GM12872 (cell line): ENCODE results near the gene RICTOR.

Experiments used
- CTCF ChIP-seq: IDR thresholded peaks from 3 replicates; pipeline ENCODE4 v1.5.1; 2011; ENCODE audit warnings: low read depth, mild to moderate bottlenecking, low read length, moderate library complexity; ENCODE audit not compliant: insufficient read depth

RICTOR gene

DNA sequence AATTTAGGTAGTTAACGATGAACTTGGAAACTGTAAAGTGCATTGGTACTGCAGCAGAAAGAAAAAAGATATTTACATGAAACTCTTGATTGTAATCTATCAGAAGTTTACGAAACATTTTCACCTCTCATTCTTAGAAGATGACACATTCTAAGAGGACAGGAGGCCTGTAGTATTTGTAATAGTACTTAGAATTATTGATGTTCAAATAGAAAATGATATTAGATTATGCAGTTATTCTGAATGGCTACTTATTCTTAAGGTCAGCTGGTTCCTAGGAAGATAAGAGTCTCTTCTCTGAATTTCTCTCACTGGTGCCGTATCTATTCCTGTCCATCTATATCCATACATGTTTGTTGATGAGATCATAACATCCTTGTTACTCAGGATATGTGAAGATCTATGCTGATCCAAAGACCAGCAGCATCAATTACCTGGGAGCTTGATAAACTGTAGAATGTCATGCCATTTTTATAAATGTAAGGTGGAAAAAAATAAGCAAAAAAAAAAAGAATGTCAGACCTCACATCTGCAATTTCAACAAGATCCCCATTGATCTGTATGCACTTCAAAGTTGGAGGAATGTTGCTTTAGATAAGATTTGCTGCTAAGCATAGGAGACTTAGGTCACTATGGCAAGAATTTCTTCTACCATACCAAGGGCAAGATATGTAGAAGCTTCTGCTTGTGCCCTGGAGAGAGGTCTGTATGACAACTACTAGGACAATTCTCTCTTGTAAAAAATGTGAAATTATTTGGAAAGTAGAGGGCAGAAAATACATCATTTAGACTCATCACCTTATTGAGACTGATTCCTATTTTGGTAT lies 42.4 kb upstream of the RICTOR start:
- TF ChIP-seq CTCF, result no peak

GRCh38 chr5:39115644-39116343 lies 41.6 kb upstream of the RICTOR start:
- no peak for TF ChIP-seq CTCF

GRCh38 chr5:39114155-39114554 lies 40.0 kb upstream of the RICTOR start:
- TF ChIP-seq CTCF, result no peak

DNA sequence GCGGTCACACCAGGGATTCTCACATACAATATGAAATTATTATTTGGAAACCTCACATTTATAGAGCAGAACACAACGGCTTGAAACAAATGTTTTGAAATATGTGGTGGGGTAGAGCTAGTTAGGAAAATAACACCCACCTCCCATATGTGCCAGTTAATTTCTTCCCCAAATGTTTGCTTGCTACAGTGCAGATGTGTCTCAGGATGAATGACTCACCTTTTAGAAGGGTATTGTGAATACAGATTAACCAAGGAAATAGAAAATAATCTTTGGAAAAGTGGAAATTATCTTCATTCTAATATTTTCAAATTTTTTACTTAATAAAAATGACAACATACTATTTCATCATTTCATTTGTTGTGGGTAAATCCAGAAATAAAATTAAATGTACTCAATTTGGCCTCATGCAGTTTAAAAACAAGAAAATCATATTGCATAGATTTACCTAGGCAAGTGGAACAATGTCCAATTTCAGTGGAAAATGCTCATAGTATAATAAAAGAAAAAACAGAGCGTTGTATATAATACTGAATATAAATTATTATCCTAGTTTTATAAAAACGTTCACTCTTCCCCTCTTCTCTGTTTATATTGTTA lies 39.3 kb upstream of the RICTOR start:
- no peak for TF ChIP-seq CTCF

DNA sequence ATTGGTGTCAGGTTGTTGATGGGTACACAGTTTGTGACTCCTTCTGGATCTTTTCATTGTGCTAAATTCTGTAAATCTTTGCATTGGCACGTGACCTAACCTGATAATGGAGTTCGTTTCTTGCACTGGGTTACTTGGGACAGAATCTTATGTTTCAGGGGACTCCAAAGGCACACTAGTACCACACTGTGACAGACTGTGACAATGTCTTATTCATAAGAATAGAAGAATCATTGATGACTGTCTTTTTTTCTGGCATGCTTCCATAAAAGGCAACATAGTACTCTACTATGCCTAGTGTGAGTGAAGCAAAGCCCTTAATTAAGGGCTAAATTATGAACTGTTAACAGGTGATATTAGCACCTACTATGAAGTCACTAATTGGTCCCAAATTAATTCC lies 35.4 kb upstream of the RICTOR start:
- TF ChIP-seq CTCF, result no peak

GRCh38 chr5:39108987-39109386 lies 34.8 kb upstream of the RICTOR start:
- TF ChIP-seq CTCF, result no peak

GRCh38 chr5:39107350-39107749 lies 33.2 kb upstream of the RICTOR start:
- no peak for TF ChIP-seq CTCF
